Cardiac fibroblast (primary cell): ENCODE measurements around the gene GAGE12J.
"Not testable (repeated sequence)": the region's sequence is repeated elsewhere in the genome, so short reads cannot be mapped to it uniquely, and the experiment has no call there.

ENCODE experiments used
- DNase-seq, 2 donors: peaks; one replicate each; pipeline versions ENCODE4 v3.0.0 to v3.0.0-alpha.2; 2010; ENCODE audit warnings: low read depth in 2 of 2
- H3K4me3 ChIP-seq, 2 donors: replicated peaks in 1 of 2; 1 replicate in 1 of 2; 2 replicates in 1 of 2; pipeline ENCODE4 v1.5.1; 2011; ENCODE audit warnings: low read depth in 2 of 2, low read length in 2 of 2, mild to moderate bottlenecking in 2 of 2, moderate library complexity in 1 of 2
- TF ChIP-seq, protein P1 (sequence below): IDR thresholded peaks from one replicate; pipeline ENCODE4 v1.5.1; 2011; ENCODE audit warnings: low read depth, mild to moderate bottlenecking, low read length, inconsistent platforms

GAGE12J gene, protein sequence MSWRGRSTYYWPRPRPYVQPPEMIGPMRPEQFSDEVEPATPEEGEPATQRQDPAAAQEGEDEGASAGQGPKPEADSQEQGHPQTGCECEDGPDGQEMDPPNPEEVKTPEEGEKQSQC

DNA sequence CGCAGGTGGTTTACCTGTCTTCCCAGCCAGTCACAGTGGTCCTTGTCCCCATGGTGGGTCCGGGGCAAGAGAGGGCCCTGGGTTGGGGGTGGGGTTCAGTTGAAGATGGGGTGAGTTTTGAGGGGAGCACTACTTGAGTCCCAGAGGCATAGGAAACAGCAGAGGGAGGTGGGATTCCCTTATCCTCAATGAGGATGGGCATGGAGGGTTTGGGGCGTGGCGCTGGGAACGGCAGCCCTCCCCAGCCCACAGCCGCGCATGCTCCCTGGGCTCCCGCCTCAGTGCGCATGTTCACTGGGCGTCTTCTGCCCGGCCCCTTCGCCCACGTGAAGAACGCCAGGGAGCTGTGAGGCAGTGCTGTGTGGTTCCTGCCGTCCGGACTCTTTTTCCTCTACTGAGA, at the start of gene GAGE12J:
Gene GAGE12J (plus strand): TSS at position 301 of the 400 bp plus-strand sequence. CDS start 1,157 bp downstream, outside the sequence.
- not testable (repeated sequence) for H3K4me3 ChIP-seq, DNase-seq

DNA sequence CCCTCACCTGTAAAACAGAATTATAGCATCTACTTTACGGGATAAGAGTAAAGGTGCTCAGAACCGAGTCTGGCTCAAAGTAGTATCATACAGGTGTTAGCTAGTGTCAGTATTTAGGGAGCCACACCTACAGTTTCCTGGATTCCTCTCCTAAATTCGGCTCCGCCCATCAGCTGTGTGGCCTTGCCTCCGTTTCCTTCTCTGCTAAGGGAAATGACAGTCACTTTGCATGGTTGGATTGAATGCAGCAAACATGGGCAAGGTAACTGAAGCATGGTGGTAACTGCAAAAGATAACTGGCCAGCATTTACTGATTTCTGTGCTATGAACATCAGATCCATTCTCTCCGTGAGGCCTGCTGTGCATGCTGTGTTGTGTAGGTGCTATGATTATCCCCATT, 49.4 kb upstream of the GAGE12J start:
- no peak overlapping the region for H3K4me3 ChIP-seq
- TF ChIP-seq, protein P1, sequence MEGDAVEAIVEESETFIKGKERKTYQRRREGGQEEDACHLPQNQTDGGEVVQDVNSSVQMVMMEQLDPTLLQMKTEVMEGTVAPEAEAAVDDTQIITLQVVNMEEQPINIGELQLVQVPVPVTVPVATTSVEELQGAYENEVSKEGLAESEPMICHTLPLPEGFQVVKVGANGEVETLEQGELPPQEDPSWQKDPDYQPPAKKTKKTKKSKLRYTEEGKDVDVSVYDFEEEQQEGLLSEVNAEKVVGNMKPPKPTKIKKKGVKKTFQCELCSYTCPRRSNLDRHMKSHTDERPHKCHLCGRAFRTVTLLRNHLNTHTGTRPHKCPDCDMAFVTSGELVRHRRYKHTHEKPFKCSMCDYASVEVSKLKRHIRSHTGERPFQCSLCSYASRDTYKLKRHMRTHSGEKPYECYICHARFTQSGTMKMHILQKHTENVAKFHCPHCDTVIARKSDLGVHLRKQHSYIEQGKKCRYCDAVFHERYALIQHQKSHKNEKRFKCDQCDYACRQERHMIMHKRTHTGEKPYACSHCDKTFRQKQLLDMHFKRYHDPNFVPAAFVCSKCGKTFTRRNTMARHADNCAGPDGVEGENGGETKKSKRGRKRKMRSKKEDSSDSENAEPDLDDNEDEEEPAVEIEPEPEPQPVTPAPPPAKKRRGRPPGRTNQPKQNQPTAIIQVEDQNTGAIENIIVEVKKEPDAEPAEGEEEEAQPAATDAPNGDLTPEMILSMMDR, result no peak

DNA sequence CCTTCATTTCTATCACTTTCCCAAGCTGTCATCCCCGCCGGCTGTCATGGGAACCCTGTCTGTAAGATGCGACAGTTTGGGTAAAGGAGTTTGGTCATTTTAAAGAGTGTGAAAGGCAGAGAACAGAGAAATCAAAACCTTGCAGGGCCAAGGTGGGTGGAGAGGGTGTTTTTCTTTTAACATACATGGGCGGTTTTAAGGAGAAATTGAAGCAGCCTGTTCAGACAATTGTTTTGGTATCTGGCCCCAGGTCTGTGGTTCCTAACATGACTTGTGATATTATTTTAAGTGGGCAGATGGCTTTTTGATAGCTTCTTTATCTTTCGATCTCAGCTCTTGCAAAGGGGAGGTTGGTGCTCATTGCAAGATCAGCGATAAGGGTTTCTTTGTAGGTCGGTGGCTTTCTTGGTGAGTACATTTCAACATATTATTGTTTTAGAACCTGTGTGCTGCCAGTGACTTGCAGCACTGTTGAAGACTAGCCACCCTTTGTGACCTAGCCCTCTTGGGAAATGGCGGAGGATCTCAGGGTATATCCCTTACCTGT, 48.6 kb upstream of the GAGE12J start:
- H3K4me3 ChIP-seq, result no peak overlapping the region
- DNase-seq, result no peak

More for the DNA sequence above, 49.4 kb upstream of the GAGE12J start:
- DNase-seq, result no peak

DNA sequence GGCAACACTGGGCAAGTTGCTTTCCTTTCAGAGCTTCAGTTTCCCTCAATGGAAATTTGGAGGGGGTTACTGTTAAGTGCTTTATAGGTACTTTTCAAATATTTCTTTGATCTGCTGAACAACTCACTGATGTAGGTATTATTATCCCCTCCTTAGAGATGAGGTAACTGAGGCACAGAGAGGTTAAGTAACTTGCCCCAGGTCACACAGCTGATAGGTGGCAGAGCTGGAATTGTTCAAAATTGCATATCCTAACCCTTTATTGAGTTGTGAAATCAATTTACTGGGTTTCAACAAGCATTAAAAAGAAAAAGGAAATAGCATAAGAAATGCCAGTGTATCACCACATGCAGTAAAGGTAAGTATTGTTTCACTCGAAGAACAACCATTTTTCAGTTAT, 45.6 kb upstream of the GAGE12J start:
- no peak for DNase-seq
- no peak overlapping the region for H3K4me3 ChIP-seq
- TF ChIP-seq, protein P1, result no peak

More for the DNA sequence above, 48.6 kb upstream of the GAGE12J start:
- TF ChIP-seq, protein P1, result no peak

DNA sequence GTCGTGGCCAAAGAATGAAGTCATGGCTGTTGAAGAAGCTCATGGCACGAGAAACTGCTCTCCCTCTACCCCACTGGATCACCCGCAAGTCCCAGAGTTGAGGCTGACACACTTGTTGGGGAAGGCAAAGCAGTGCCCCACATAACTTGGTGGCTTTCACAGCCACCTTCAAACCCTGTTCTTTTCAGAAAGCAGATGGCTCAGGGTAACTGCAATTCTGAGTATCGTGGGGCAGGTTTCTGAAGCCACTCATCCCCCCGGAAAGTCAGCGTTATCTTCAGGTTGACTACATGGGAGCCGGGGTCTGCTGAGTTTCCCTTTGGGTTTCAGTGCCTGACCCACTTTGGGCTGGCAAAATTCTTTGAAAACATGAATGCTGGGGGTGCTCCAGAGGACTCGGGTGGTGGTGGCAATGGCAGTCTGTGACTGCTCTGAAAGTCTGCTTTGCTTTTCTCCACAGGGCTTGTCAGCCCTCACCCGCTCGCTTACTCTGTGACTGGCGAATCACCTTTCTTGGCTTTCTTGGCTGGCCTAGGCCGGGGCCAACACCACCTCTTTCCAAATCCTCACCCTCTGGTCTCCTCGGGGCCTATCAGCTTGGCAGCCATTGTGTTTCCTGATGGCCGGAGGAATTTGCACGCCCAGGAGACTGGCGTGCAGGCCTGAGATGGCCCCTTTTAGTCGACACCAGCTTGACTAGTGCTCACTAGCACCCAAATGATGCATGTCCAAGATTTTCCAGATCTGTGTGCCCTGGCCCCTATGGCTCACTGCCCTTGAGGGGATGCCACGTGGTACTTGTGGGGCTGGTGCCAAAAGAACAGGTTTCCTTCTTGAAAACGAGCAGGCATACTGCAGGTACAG, 44.9 kb upstream of the GAGE12J start:
- no peak overlapping the region for H3K4me3 ChIP-seq
- TF ChIP-seq, protein P1, result no peak
- peak in 1 of 2 donors; percentile 0 for DNase-seq

DNA sequence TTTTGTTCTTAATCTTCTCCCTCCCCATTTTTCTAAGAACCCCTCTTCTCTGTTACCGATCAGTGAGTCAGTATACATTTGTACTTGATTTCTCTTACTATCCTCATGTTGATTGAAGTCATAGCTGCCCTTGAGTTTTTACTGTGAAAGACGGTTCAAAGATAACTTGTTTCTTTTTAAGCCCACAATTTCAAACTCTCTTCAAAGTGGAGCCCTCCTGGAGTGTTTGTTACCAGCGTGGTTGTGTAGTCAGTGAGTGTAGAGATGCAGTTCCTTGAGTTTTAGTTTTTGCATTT, 44.4 kb upstream of the GAGE12J start:
- no peak for DNase-seq
- TF ChIP-seq, protein P1, result no peak
- H3K4me3 ChIP-seq, result no peak overlapping the region

DNA sequence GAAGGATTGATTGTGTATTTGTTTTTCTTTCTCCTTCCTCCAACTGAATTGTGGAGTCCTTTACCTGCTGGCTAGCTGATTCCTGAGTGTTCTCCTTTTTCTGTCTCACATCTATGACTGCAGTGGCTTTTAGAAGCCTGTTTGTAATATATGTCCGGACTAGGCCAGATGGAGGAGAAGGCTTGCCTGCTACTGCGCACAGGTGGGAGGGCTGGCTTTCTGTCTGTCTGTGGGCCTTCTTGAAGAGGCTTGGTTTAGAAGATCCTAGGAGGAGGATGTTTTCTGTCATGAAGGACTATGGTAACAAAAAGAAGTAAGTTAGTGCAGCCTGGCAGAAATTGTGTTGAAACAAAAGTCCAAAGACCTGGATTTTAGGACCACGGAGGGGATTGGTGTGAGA, 43.8 kb upstream of the GAGE12J start:
- DNase-seq, result no peak
- TF ChIP-seq, protein P1, result no peak
- no peak overlapping the region for H3K4me3 ChIP-seq
